Fibroblast of skin of left biceps (primary cell): ENCODE data around the gene SRSF8.
"Not testable (repeated sequence)": the region's sequence is repeated elsewhere in the genome, so short reads cannot be mapped to it uniquely, and the experiment has no call there.

Experiments
- DNase-seq, 2 experiments: peaks; one replicate each; pipeline ENCODE4 v3.0.0-alpha.2; 2013; ENCODE audit warnings: low read depth in 2 of 2

The SRSF8 gene

GRCh38 chr11:95095858-95096587, 29.3 kb downstream of the SRSF8 start:
- DNase-seq = no peak

GRCh38 chr11:95097209-95097608, 30.5 kb downstream of the SRSF8 start:
- DNase-seq = no peak

GRCh38 chr11:95098826-95099225, 32.1 kb downstream of the SRSF8 start:
- DNase-seq = no peak

GRCh38 chr11:95100191-95100648, 33.5 kb downstream of the SRSF8 start:
- DNase-seq = no peak

- no peak for DNase-seq
These were observed 34.3 kb downstream of the SRSF8 start for GRCh38 chr11:95100856-95101507.

- no peak for DNase-seq
These were observed 35.2 kb downstream of the SRSF8 start for GRCh38 chr11:95101935-95102334.

GRCh38 chr11:95102733-95103132, 36.0 kb downstream of the SRSF8 start:
- DNase-seq = no peak

- no peak for DNase-seq
These were observed 37.0 kb downstream of the SRSF8 start for GRCh38 chr11:95103701-95104100.

- no peak for DNase-seq
These were observed 37.6 kb downstream of the SRSF8 start for GRCh38 chr11:95104121-95104830.

- no peak for DNase-seq
These were observed 38.1 kb downstream of the SRSF8 start for GRCh38 chr11:95104856-95105255.

GRCh38 chr11:95108159-95108611, 41.5 kb downstream of the SRSF8 start:
- DNase-seq = no peak

GRCh38 chr11:95108671-95109551, 42.2 kb downstream of the SRSF8 start:
- DNase-seq = no peak

GRCh38 chr11:95111471-95111870, 44.8 kb downstream of the SRSF8 start:
- not testable (repeated sequence) for DNase-seq

GRCh38 chr11:95111923-95112540, 45.3 kb downstream of the SRSF8 start:
- DNase-seq = no peak

- DNase-seq = no peak
These were observed 48.9 kb downstream of the SRSF8 start for GRCh38 chr11:95115597-95115996.

- no peak for DNase-seq
These were observed 52.8 kb downstream of the SRSF8 start for GRCh38 chr11:95119361-95120060.
